H1 (cell line): ENCODE results near the gene LRWD1. TPM values are rescaled to one million over a fixed set of nuclear protein-coding genes. Genes with fewer than 3 reads are reported as not detected.

Experiments used
- CTCF ChIA-PET: fragments of 300-600 bp; sonication (Branson Sonifier 250); formaldehyde crosslinking; loops from one replicate; lab custom pipeline; 2021; ENCODE audit not compliant: partially characterized antibody; lab: Charles Lee
- POLR2A ChIA-PET: fragments of 300-600 bp; sonication (Branson Sonifier 250); formaldehyde crosslinking; loops from one replicate; lab custom pipeline; 2021; ENCODE audit warnings: inconsistent platforms; ENCODE audit not compliant: partially characterized antibody; lab: Charles Lee
- DNase-seq, 2 experiments: peaks; one replicate each; pipeline versions ENCODE4 v3.0.0 to v3.0.0-alpha.2; 2010 to 2022; ENCODE audit warnings: low spot score in 2 of 2, low read depth in 1 of 2, mixed read lengths in 1 of 2
- FAIRE-seq: peaks from 2 replicates; lab custom pipeline; 2011; peaks lifted over from hg19 to GRCh38; lab: Jason Lieb, UNC
- H2AFZ ChIP-seq: 2 replicates; pipeline ENCODE4 v1.8.1; 2012; ENCODE audit warnings: low read length, inconsistent platforms
- H2AK5ac ChIP-seq: 2 replicates; pipeline ENCODE4 v1.6.1; 2013; ENCODE audit warnings: low read depth, low read length
- H2BK120ac ChIP-seq: replicated peaks from 2 replicates; pipeline ENCODE3; 2013; ENCODE audit warnings: low read depth, low read length, inconsistent platforms
- H2BK12ac ChIP-seq: 2 replicates; pipeline ENCODE4 v1.6.1; 2013; ENCODE audit warnings: low read depth, low read length
- H2BK15ac ChIP-seq: 2 replicates; pipeline ENCODE4 v1.6.1; 2013; ENCODE audit warnings: low read length
- H2BK20ac ChIP-seq: 2 replicates; pipeline ENCODE4 v1.6.1; 2013; ENCODE audit warnings: low read length
- H2BK5ac ChIP-seq: 2 replicates; pipeline ENCODE4 v1.6.1; 2013; ENCODE audit warnings: low read depth, low read length
- H3K14ac ChIP-seq: 2 replicates; pipeline ENCODE4 v1.6.1; 2013; ENCODE audit warnings: inconsistent platforms; ENCODE audit not compliant: insufficient read length
- H3K18ac ChIP-seq: 2 replicates; pipeline ENCODE4 v1.6.1; 2013; ENCODE audit warnings: low read length; ENCODE audit errors: extremely low read depth
- H3K23ac ChIP-seq: 2 replicates; pipeline ENCODE4 v1.6.1; 2013; ENCODE audit warnings: inconsistent platforms; ENCODE audit not compliant: insufficient read length
- H3K23me2 ChIP-seq: 2 replicates; pipeline ENCODE4 v1.6.1; 2013; ENCODE audit warnings: low read depth, low read length
- H3K27ac ChIP-seq: 2 replicates; pipeline ENCODE4 v1.6.1; 2011; ENCODE audit warnings: low read depth, low read length, inconsistent platforms
- H3K27me3 ChIP-seq, 4 experiments: replicated peaks in 1 of 4; 1 replicate in 1 of 4; 2 replicates in 3 of 4; pipeline versions ENCODE4 v1.6.1 to v1.8.1; 2011 to 2013; ENCODE audit warnings: low read length in 3 of 4, mild to moderate bottlenecking in 3 of 4, inconsistent platforms in 2 of 4, mixed read lengths in 2 of 4, moderate library complexity in 1 of 4; ENCODE audit not compliant: control insufficient read depth in 3 of 4, insufficient read depth in 3 of 4; ENCODE audit errors: extremely low read depth in 1 of 4
- H3K36me3 ChIP-seq, 4 experiments: 2 replicates each; pipeline versions ENCODE4 v1.6.1 to v1.8.1; 2011 to 2013; ENCODE audit warnings: mild to moderate bottlenecking in 4 of 4, low read length in 3 of 4, moderate library complexity in 2 of 4, control low read depth in 1 of 4, inconsistent platforms in 1 of 4; ENCODE audit not compliant: insufficient read depth in 4 of 4, control insufficient read depth in 2 of 4
- H3K4ac ChIP-seq: replicated peaks from 2 replicates; pipeline ENCODE3; 2013; ENCODE audit warnings: low read length, low read depth, mixed read lengths, inconsistent platforms; ENCODE audit not compliant: insufficient read length
- H3K4me1 ChIP-seq, 4 experiments: replicated peaks in 1 of 4; 1 replicate in 1 of 4; 2 replicates in 3 of 4; pipeline versions ENCODE4 v1.6.1 to v1.8.1; 2011 to 2013; ENCODE audit warnings: low read length in 3 of 4, inconsistent platforms in 2 of 4, mixed read lengths in 1 of 4; ENCODE audit not compliant: insufficient read depth in 4 of 4, control insufficient read depth in 3 of 4
- H3K4me2 ChIP-seq, 2 experiments: 2 replicates each; pipeline versions ENCODE4 v1.6.1 to v1.8.1; 2011 to 2013; ENCODE audit warnings: low read depth in 2 of 2, low read length in 2 of 2, control low read depth in 1 of 2, inconsistent platforms in 1 of 2, mild to moderate bottlenecking in 1 of 2; ENCODE audit not compliant: insufficient read depth in 1 of 2
- H3K4me3 ChIP-seq, 4 experiments: fragments of 200-600, 300-600 bp in 1 of 4; sonication (generic), shearing (Covaris generic), sonication (Bioruptor Twin) in 1 of 4; 2 replicates each; pipeline versions ENCODE4 v1.5.1 to v1.8.1; 2011 to 2016; ENCODE audit warnings: low read length in 4 of 4, low read depth in 3 of 4, control low read depth in 2 of 4, inconsistent platforms in 2 of 4, mild to moderate bottlenecking in 2 of 4, mixed read lengths in 1 of 4, moderate library complexity in 1 of 4; ENCODE audit not compliant: insufficient read depth in 2 of 4; ENCODE audit errors: extremely low read depth in 1 of 4
- H3K56ac ChIP-seq: replicated peaks from 2 replicates; pipeline ENCODE3; 2013; ENCODE audit warnings: low read depth, mild to moderate bottlenecking, mixed read lengths, low read length, inconsistent platforms; ENCODE audit not compliant: insufficient read length
- H3K79me1 ChIP-seq: 2 replicates; pipeline ENCODE4 v1.6.1; 2013; ENCODE audit warnings: low read depth, low read length, control low read depth
- H3K79me2 ChIP-seq, 2 experiments: 2 replicates each; pipeline versions ENCODE4 v1.6.1 to v1.8.1; 2012 to 2013; ENCODE audit warnings: low read length in 2 of 2, mild to moderate bottlenecking in 2 of 2, inconsistent platforms in 1 of 2; ENCODE audit not compliant: insufficient read depth in 2 of 2, control insufficient read depth in 1 of 2
- H3K9ac ChIP-seq, 4 experiments: replicated peaks in 1 of 4; 1 replicate in 1 of 4; 2 replicates in 3 of 4; pipeline versions ENCODE4 v1.6.1 to v1.8.1; 2011 to 2013; ENCODE audit warnings: low read depth in 3 of 4, low read length in 3 of 4, control low read depth in 2 of 4, mild to moderate bottlenecking in 2 of 4, moderate library complexity in 2 of 4, inconsistent platforms in 1 of 4; ENCODE audit errors: extremely low read depth in 1 of 4
- H3K9me3 ChIP-seq, 2 experiments: 2 replicates each; pipeline versions ENCODE4 v1.6.1 to v1.8.1; 2012 to 2013; ENCODE audit warnings: mild to moderate bottlenecking in 2 of 2, moderate library complexity in 2 of 2, control low read depth in 1 of 2, inconsistent platforms in 1 of 2, low read depth in 1 of 2, low read length in 1 of 2, mixed read lengths in 1 of 2; ENCODE audit not compliant: insufficient read depth in 2 of 2
- H4K20me1 ChIP-seq, 2 experiments: replicated peaks in 1 of 2; 2 replicates each; pipeline versions ENCODE3 to v1.8.1; 2011 to 2013; ENCODE audit warnings: inconsistent platforms in 2 of 2, low read length in 2 of 2, mild to moderate bottlenecking in 1 of 2; ENCODE audit not compliant: insufficient read depth in 2 of 2, control insufficient read depth in 1 of 2
- H4K5ac ChIP-seq: 2 replicates; pipeline ENCODE4 v1.6.1; 2013; ENCODE audit warnings: low read length, low read depth, mixed read lengths, inconsistent platforms; ENCODE audit not compliant: insufficient read length
- H4K8ac ChIP-seq: 2 replicates; pipeline ENCODE4 v1.8.0; 2013; ENCODE audit warnings: mild to moderate bottlenecking, moderate library complexity, low read length, inconsistent platforms; ENCODE audit not compliant: insufficient read depth; ENCODE audit errors: extremely low read depth
- H4K91ac ChIP-seq: replicated peaks from 2 replicates; pipeline ENCODE3; 2013; ENCODE audit warnings: low read length, mixed read lengths, inconsistent platforms; ENCODE audit not compliant: insufficient read length
- CEBPB ChIP-seq: IDR thresholded peaks from 2 replicates; pipeline ENCODE4 v1.6.1; 2012; ENCODE audit warnings: low read depth, low read length
- CHD2 ChIP-seq: IDR thresholded peaks from 2 replicates; pipeline ENCODE4 v1.6.1; 2012; ENCODE audit warnings: low read length, improper control_type of control experiment
- KDM4A ChIP-seq: IDR thresholded peaks from one replicate; pipeline ENCODE4 v1.7.1; 2012; ENCODE audit warnings: low read depth, mild to moderate bottlenecking, moderate library complexity, low read length, inconsistent platforms; ENCODE audit not compliant: severe bottlenecking
- MAX ChIP-seq: IDR thresholded peaks from 2 replicates; pipeline ENCODE4 v1.6.1; 2012; ENCODE audit warnings: inconsistent platforms
- POLR2AphosphoS5 ChIP-seq: IDR thresholded peaks from 2 replicates; pipeline ENCODE4 v1.6.1; 2011; ENCODE audit warnings: low read depth, low read length
- RAD21 ChIP-seq, 2 experiments: IDR thresholded peaks in 1 of 2; conservative IDR thresholded peaks in 1 of 2; 2 replicates each; pipeline ENCODE4 v1.6.1; 2011; ENCODE audit warnings: low read depth in 2 of 2, low read length in 2 of 2, improper control_type of control experiment in 1 of 2, inconsistent platforms in 1 of 2, mild to moderate bottlenecking in 1 of 2, moderate library complexity in 1 of 2
- SAP30 ChIP-seq: fragments of 300-600 bp; sonication (generic); IDR thresholded peaks from 2 replicates; pipeline ENCODE4 v1.7.1; 2012; ENCODE audit warnings: low read length, moderate library complexity, mild to moderate bottlenecking, inconsistent platforms; ENCODE audit not compliant: insufficient read depth, insufficient replicate concordance
- SIN3A ChIP-seq, 2 experiments: IDR thresholded peaks in 1 of 2; conservative IDR thresholded peaks in 1 of 2; 2 replicates each; pipeline ENCODE4 v1.6.1; 2011 to 2012; ENCODE audit warnings: low read length in 2 of 2, improper control_type of control experiment in 1 of 2, low read depth in 1 of 2, mild to moderate bottlenecking in 1 of 2
- SIX5 ChIP-seq: IDR thresholded peaks from 2 replicates; pipeline ENCODE4 v1.6.1; 2011; ENCODE audit warnings: mild to moderate bottlenecking, low read depth, low read length
- WGBS, 2 experiments: shearing (Covaris generic) in 1 of 2; methylation state at CpG; one replicate each; pipeline versions ENCODE4 v1.1.6 to v1.1.7; 2013 to 2015; ENCODE audit warnings: low lambda C conversion rate in 2 of 2, mixed read lengths in 2 of 2, inconsistent platforms in 1 of 2, low coverage in 1 of 2, missing lambda C conversion rate in 1 of 2; ENCODE audit not compliant: insufficient replicate concordance in 2 of 2, insufficient coverage in 1 of 2, insufficient read length in 1 of 2; ENCODE audit errors: extremely low coverage in 1 of 2, missing lambda C conversion rate in 1 of 2; 5-methylcytosine and 5-hydroxymethylcytosine counted together
- polyA plus RNA-seq, 7 experiments: library from polyadenylated mRNA; depleted of rRNA in 3 of 7; stranded (reverse) in 5 of 7; unstranded in 2 of 7; fragments of >200 nt in 5 of 7; fragments of 200-250 nt in 2 of 7; gene quantifications; 1 replicate in 5 of 7; 2 replicates in 1 of 7; 4 replicates in 1 of 7; pipeline versions ENCODE4 v1.2.1 to v1.2.3, GENCODE V29; 2011 to 2013; ENCODE audit warnings: missing spikeins in 2 of 7, mixed read lengths in 2 of 7
- total RNA-seq: library from RNA; stranded (reverse); fragmentation: NEBNext Ultra II Directional; extraction: Animal tissue kit (Norgen Biotek cat#: 25700); gene quantifications from 2 replicates; pipeline ENCODE4 v1.2.1, GENCODE V29; 2021

The LRWD1 gene
- total and polyA plus RNA-seq, 2 of the 8 experiments (the other 6 are each of a cell fraction or from before 2014, with no cell fraction given): 23.4 to 26.8 TPM

GRCh38 chr7:102444961-102445673, 19.7 kb upstream of the LRWD1 start:
- H4K5ac ChIP-seq: no peak overlapping the region
- FAIRE-seq: no peak

More at GRCh38 chr7:102444961-102445673, 19.7 kb upstream of the LRWD1 start:
- no peak overlapping the region for H3K4me2 ChIP-seq
- no peak overlapping the region for H2BK5ac ChIP-seq
- 94% methylated on average over 14 of the region's 17 CpGs; no CpG with 5 or more reads in 1 of the 2 experiments for WGBS, 2 experiments
- DNase-seq: no peak
- H3K79me1 ChIP-seq: no peaks in the 10 kb centered on the region
- no peak overlapping the region for H3K23ac ChIP-seq
- no peak overlapping the region for H2BK15ac ChIP-seq
- no peak overlapping the region for H2BK120ac ChIP-seq
- H3K56ac ChIP-seq: no peak overlapping the region
- no peak overlapping the region for H4K91ac ChIP-seq
- no peak overlapping the region for H3K27ac ChIP-seq
- H3K18ac ChIP-seq: no peak overlapping the region
- no peak overlapping the region for H3K4ac ChIP-seq
- no peaks in the 10 kb centered on the region for H3K23me2 ChIP-seq
- H3K9ac ChIP-seq: no peak overlapping the region
- no peak overlapping the region for H2BK20ac ChIP-seq
- no peaks in the 10 kb centered on the region for H3K9me3 ChIP-seq
- H4K8ac ChIP-seq: no peak overlapping the region
- H3K36me3 ChIP-seq: peaks cover 2 to 17% (median 6%) of the 10 kb centered on the region in 4 experiments; a peak in 5 of 8 replicates
- H2AK5ac ChIP-seq: no peak overlapping the region
- no peak overlapping the region for H3K4me3 ChIP-seq
- no peak for TF ChIP-seq SIN3A (conservative IDR thresholded peaks at IDR 0.05 in 1 of 2, IDR thresholded peaks at IDR 0.05 in 1 of 2; ENCODE audit: low read depth in 1 of 2, low read length in 2 of 2)
- TF ChIP-seq SAP30: no peak
- TF ChIP-seq CHD2: no peak
- TF ChIP-seq KDM4A: no peak
- no peak for TF ChIP-seq RAD21 (IDR thresholded peaks at IDR 0.05 in 1 of 2, conservative IDR thresholded peaks at IDR 0.05 in 1 of 2; ENCODE audit: low read depth in 2 of 2, low read length in 2 of 2)
- no peak for TF ChIP-seq SIX5
- no peak for TF ChIP-seq CEBPB
- no peak for TF ChIP-seq MAX
- TF ChIP-seq POLR2AphosphoS5: no peak
- peaks cover 0 to 3% of the 10 kb centered on the region in 2 experiments for H4K20me1 ChIP-seq
- H2BK12ac ChIP-seq: no peak overlapping the region
- POLR2A ChIA-PET: interaction anchor here (0.9 to 2.9 kb wide), 2 partner anchors 11 to 21 kb away, joined by 3 to 16 read pairs; no protein-coding TSS in a partner anchor
- no peak overlapping the region for H2AFZ ChIP-seq
- CTCF ChIA-PET: interaction anchor here (1.0 to 1.7 kb wide), 2 partner anchors 10 to 33 kb away, joined by 4 read pairs; no protein-coding TSS in a partner anchor
- H3K27me3 ChIP-seq: no peaks in the 10 kb centered on the region
- H3K4me1 ChIP-seq: peaks cover 0 to 9% (median 0%) of the 10 kb centered on the region in 4 experiments; a peak in 2 of 7 replicates
- no peak overlapping the region for H3K14ac ChIP-seq
- H3K79me2 ChIP-seq: no peaks in the 10 kb centered on the region
